ENCODE measurements around the gene GET4. TPM values are rescaled to one million over a fixed set of nuclear protein-coding genes. Genes with fewer than 3 reads are reported as not detected.

GET4 gene
- total and polyA plus RNA-seq, 2 of the 13 experiments (the other 11 are each of a cell fraction or from before 2014, with no cell fraction given), result 28.2 to 35.2 TPM

DNA sequence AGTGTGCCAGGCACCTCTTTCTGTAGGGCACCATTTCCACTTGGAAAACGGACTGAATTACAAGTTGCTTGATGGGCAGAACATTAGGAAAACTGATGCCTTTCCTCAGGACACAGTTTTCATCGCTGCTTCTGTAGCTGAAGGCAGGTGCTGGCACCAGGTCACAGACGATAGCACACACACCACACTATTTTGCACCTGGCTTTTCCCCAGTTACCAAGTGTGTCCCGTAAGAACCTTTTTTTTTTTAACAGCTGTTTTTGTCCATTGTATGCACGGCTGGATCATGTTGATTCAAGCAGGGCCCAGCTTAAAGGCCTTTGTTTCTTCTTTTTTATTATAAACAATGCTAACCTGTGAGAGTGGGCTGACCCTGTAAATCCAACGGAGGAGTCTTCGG, 1.3 kb upstream of the GET4 start:
- DNase-seq (ENCODE audit: low spot score) (no peak), FAIRE-seq (no peak), ATAC-seq (no peak)
- Histone ChIP-seq H2AFZ (ENCODE audit: low read length) (no peak overlapping the region), H3K27ac (ENCODE audit: extremely low read length, insufficient read depth, low read length) (peak overlapping the region; percentile 61), H3K4me2 (ENCODE audit: low read depth, low read length) (no peak overlapping the region), H3K9me3 (ENCODE audit: low read length) (no peaks in the 10 kb centered on the region), H3K79me2 (ENCODE audit: insufficient read depth, low read length) (peaks cover 23% of the 10 kb centered on the region), H3K36me3 (replicated peaks in 1 of 2; ENCODE audit: control insufficient read depth in 1 of 2, insufficient read depth in 2 of 2, low read length in 2 of 2) (peaks cover 5 to 25% of the 10 kb centered on the region in 2 experiments), H3K4me3 (replicated peaks in 1 of 3; ENCODE audit: insufficient read depth in 1 of 3, low read depth in 2 of 3, low read length in 3 of 3) (no peak overlapping the region), H3K4me1 (ENCODE audit: insufficient read depth, low read length) (peaks cover 32% of the 10 kb centered on the region), H4K20me1 (ENCODE audit: insufficient read depth, low read length) (peaks cover 17% of the 10 kb centered on the region; the same call in 1 of the 2 replicates), H3K27me3 (ENCODE audit: control insufficient read depth in 1 of 2, insufficient read depth in 2 of 2, low read length in 2 of 2) (no peaks in the 10 kb centered on the region), H3K9ac (ENCODE audit: insufficient read depth, low read depth, low read length) (no peak overlapping the region)
- POLR2A ChIA-PET, result interaction anchor here (1.1 to 1.3 kb wide), 2 partner anchors 27 to 102 kb away, joined by 3 to 6 read pairs; no protein-coding TSS in a partner anchor
- intact Hi-C loops (cut with micrococcal nuclease; ENCODE audit: unreplicated experiment) (loop anchor here (5.0 to 10.0 kb wide), 2 partner anchors 60 to 77 kb away; partner anchors contain the start of gene ADAP1), in situ Hi-C loops (cut with HindIII; ENCODE audit: extremely low pct_ligation_motif_present, low pct_unique_long_range_greater_than_20kb) (no loop called here)
- CTCF ChIA-PET (ENCODE audit: low intra/inter-chr PET ratio, low total read pairs), result no interaction called here
- no TSS peak for BruUV-seq (replicated peaks)
- 90% methylated on average over 7 of the region's 7 CpGs for WGBS (ENCODE audit: low lambda C conversion rate)
- no peak for TF ChIP-seq ZNF282 (IDR thresholded peaks at IDR 0.05; ENCODE audit: partially characterized antibody)
- TF ChIP-seq, protein P1, sequence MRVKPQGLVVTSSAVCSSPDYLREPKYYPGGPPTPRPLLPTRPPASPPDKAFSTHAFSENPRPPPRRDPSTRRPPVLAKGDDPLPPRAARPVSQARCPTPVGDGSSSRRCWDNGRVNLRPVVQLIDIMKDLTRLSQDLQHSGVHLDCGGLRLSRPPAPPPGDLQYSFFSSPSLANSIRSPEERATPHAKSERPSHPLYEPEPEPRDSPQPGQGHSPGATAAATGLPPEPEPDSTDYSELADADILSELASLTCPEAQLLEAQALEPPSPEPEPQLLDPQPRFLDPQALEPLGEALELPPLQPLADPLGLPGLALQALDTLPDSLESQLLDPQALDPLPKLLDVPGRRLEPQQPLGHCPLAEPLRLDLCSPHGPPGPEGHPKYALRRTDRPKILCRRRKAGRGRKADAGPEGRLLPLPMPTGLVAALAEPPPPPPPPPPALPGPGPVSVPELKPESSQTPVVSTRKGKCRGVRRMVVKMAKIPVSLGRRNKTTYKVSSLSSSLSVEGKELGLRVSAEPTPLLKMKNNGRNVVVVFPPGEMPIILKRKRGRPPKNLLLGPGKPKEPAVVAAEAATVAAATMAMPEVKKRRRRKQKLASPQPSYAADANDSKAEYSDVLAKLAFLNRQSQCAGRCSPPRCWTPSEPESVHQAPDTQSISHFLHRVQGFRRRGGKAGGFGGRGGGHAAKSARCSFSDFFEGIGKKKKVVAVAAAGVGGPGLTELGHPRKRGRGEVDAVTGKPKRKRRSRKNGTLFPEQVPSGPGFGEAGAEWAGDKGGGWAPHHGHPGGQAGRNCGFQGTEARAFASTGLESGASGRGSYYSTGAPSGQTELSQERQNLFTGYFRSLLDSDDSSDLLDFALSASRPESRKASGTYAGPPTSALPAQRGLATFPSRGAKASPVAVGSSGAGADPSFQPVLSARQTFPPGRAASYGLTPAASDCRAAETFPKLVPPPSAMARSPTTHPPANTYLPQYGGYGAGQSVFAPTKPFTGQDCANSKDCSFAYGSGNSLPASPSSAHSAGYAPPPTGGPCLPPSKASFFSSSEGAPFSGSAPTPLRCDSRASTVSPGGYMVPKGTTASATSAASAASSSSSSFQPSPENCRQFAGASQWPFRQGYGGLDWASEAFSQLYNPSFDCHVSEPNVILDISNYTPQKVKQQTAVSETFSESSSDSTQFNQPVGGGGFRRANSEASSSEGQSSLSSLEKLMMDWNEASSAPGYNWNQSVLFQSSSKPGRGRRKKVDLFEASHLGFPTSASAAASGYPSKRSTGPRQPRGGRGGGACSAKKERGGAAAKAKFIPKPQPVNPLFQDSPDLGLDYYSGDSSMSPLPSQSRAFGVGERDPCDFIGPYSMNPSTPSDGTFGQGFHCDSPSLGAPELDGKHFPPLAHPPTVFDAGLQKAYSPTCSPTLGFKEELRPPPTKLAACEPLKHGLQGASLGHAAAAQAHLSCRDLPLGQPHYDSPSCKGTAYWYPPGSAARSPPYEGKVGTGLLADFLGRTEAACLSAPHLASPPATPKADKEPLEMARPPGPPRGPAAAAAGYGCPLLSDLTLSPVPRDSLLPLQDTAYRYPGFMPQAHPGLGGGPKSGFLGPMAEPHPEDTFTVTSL (CRISPR knock-in tag; IDR thresholded peaks at IDR 0.05; ENCODE audit: borderline replicate concordance), result no peak
- no peak for TF ChIP-seq SSRP1 (CRISPR knock-in tag; IDR thresholded peaks at IDR 0.05)
- no peak for TF ChIP-seq POLR2G (IDR thresholded peaks at IDR 0.05; ENCODE audit: low read depth, low read length)
- TF ChIP-seq ESRRA (CRISPR knock-in tag; IDR thresholded peaks at IDR 0.05; ENCODE audit: low read depth), result no peak
- TF ChIP-seq KDM5B (CRISPR knock-in tag; IDR thresholded peaks at IDR 0.05; ENCODE audit: borderline replicate concordance), result no peak
- TF ChIP-seq, protein P2, sequence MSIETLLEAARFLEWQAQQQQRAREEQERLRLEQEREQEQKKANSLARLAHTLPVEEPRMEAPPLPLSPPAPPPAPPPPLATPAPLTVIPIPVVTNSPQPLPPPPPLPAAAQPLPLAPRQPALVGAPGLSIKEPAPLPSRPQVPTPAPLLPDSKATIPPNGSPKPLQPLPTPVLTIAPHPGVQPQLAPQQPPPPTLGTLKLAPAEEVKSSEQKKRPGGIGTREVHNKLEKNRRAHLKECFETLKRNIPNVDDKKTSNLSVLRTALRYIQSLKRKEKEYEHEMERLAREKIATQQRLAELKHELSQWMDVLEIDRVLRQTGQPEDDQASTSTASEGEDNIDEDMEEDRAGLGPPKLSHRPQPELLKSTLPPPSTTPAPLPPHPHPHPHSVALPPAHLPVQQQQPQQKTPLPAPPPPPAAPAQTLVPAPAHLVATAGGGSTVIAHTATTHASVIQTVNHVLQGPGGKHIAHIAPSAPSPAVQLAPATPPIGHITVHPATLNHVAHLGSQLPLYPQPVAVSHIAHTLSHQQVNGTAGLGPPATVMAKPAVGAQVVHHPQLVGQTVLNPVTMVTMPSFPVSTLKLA (IDR thresholded peaks at IDR 0.05), result no peak
- TF ChIP-seq ZMAT3 (CRISPR knock-in tag; conservative IDR thresholded peaks at IDR 0.05), result no peak
- no peak for TF ChIP-seq GATAD2A (CRISPR knock-in tag; IDR thresholded peaks at IDR 0.05)
- no peak for TF ChIP-seq FLYWCH1 (CRISPR knock-in tag; IDR thresholded peaks at IDR 0.05)
- no peak for TF ChIP-seq CENPT (CRISPR knock-in tag; IDR thresholded peaks at IDR 0.05; ENCODE audit: low read depth)
- no peak for TF ChIP-seq ZNF383 (CRISPR knock-in tag; IDR thresholded peaks at IDR 0.05; ENCODE audit: borderline replicate concordance)
- no peak for TF ChIP-seq RXRA (CRISPR knock-in tag; IDR thresholded peaks at IDR 0.05)
- no peak for TF ChIP-seq REL (CRISPR knock-in tag; conservative IDR thresholded peaks at IDR 0.05)
- TF ChIP-seq, protein P3, sequence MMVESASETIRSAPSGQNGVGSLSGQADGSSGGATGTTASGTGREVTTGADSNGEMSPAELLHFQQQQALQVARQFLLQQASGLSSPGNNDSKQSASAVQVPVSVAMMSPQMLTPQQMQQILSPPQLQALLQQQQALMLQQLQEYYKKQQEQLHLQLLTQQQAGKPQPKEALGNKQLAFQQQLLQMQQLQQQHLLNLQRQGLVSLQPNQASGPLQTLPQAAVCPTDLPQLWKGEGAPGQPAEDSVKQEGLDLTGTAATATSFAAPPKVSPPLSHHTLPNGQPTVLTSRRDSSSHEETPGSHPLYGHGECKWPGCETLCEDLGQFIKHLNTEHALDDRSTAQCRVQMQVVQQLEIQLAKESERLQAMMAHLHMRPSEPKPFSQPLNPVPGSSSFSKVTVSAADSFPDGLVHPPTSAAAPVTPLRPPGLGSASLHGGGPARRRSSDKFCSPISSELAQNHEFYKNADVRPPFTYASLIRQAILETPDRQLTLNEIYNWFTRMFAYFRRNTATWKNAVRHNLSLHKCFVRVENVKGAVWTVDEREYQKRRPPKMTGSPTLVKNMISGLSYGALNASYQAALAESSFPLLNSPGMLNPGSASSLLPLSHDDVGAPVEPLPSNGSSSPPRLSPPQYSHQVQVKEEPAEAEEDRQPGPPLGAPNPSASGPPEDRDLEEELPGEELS (CRISPR knock-in tag; IDR thresholded peaks at IDR 0.05), result no peak
- TF ChIP-seq CBFB (CRISPR knock-in tag; IDR thresholded peaks at IDR 0.05), result no peak

Measured in HepG2 (cell line).